ENCODE results near the gene SDHA. TPM values are rescaled to one million over a fixed set of nuclear protein-coding genes. Genes with fewer than 3 reads are reported as not detected.
"Not testable (repeated sequence)": the region's sequence is repeated elsewhere in the genome, so short reads cannot be mapped to it uniquely, and the experiment has no call there.

The SDHA gene
- total RNA-seq, 1 donor, result 92.6 TPM

GRCh38 chr5:302966-303365 is 84.8 kb downstream of the SDHA start:
- no peak for DNase-seq (ENCODE audit: low read depth)
- H3K4me3 ChIP-seq (ENCODE audit: low read depth, low read length), result no peak overlapping the region
- TF ChIP-seq CTCF (IDR thresholded peaks at IDR 0.05; ENCODE audit: insufficient read depth, low read length), result no peak

GRCh38 chr5:303741-304140 is 85.6 kb downstream of the SDHA start:
- DNase-seq (ENCODE audit: low read depth); H3K4me3 ChIP-seq (ENCODE audit: low read depth, low read length): not testable (repeated sequence)

- no peak for TF ChIP-seq CTCF (IDR thresholded peaks at IDR 0.05; ENCODE audit: insufficient read depth, low read length)
- DNase-seq (ENCODE audit: low read depth), result no peak
- H3K4me3 ChIP-seq (ENCODE audit: low read depth, low read length), result no peak overlapping the region
These were observed 86.9 kb downstream of the SDHA start for GRCh38 chr5:305050-305449.

- TF ChIP-seq CTCF (IDR thresholded peaks at IDR 0.05; ENCODE audit: insufficient read depth, low read length), result no peak
- no peak for DNase-seq (ENCODE audit: low read depth)
- H3K4me3 ChIP-seq (ENCODE audit: low read depth, low read length), result no peak overlapping the region
These were observed 87.3 kb downstream of the SDHA start for GRCh38 chr5:305459-305858.

- H3K4me3 ChIP-seq (ENCODE audit: low read depth, low read length), result no peak overlapping the region
- no peak for DNase-seq (ENCODE audit: low read depth)
- no peak for TF ChIP-seq CTCF (IDR thresholded peaks at IDR 0.05; ENCODE audit: insufficient read depth, low read length)
These were observed 88.1 kb downstream of the SDHA start for GRCh38 chr5:306011-306805.

Other genes with a start within 250 kb of the SDHA start
- not detected in 2 replicates for gene PLEKHG4B, start 126.2 kb upstream of the SDHA start, total RNA-seq (ENCODE audit: low replicate concordance)
- gene LRRC14B, start 26.8 kb upstream of the SDHA start, total RNA-seq (ENCODE audit: low replicate concordance), result not detected in 2 replicates
- gene CCDC127, start 167 bp upstream of the SDHA start, total RNA-seq (ENCODE audit: low replicate concordance), result 8.2 and 8.3 TPM in 2 replicates
- gene PDCD6, start 53.3 kb downstream of the SDHA start, total RNA-seq (ENCODE audit: low replicate concordance), result 59.1 and 83.7 TPM in 2 replicates
- 8.8 and 31.9 TPM in 2 replicates for gene AHRR, start 103.4 kb downstream of the SDHA start, total RNA-seq (ENCODE audit: low replicate concordance)
- gene EXOC3, start 224.9 kb downstream of the SDHA start, total RNA-seq (ENCODE audit: low replicate concordance), result 30.1 and 39.8 TPM in 2 replicates